AG09309 (cell line): ENCODE results near the gene BRSK1.

Experiments
- DNase-seq: peaks from one replicate; pipeline ENCODE4 v3.0.0-alpha.2; 2010; ENCODE audit warnings: low read depth
- H3K4me3 ChIP-seq: 2 replicates; pipeline ENCODE4 v1.5.1; 2011; ENCODE audit warnings: mild to moderate bottlenecking, low read depth, low read length, moderate library complexity; ENCODE audit not compliant: control insufficient read depth
- TF ChIP-seq, protein P1 (sequence below): IDR thresholded peaks from 2 replicates; pipeline ENCODE4 v1.5.1; 2011; ENCODE audit warnings: mild to moderate bottlenecking, low read depth, low read length, inconsistent platforms; ENCODE audit not compliant: insufficient read depth, control insufficient read depth; ENCODE audit errors: missing control alignments

The BRSK1 gene

GRCh38 chr19:55358943-55359908, 75.4 kb downstream of the BRSK1 start:
- TF ChIP-seq, protein P1, sequence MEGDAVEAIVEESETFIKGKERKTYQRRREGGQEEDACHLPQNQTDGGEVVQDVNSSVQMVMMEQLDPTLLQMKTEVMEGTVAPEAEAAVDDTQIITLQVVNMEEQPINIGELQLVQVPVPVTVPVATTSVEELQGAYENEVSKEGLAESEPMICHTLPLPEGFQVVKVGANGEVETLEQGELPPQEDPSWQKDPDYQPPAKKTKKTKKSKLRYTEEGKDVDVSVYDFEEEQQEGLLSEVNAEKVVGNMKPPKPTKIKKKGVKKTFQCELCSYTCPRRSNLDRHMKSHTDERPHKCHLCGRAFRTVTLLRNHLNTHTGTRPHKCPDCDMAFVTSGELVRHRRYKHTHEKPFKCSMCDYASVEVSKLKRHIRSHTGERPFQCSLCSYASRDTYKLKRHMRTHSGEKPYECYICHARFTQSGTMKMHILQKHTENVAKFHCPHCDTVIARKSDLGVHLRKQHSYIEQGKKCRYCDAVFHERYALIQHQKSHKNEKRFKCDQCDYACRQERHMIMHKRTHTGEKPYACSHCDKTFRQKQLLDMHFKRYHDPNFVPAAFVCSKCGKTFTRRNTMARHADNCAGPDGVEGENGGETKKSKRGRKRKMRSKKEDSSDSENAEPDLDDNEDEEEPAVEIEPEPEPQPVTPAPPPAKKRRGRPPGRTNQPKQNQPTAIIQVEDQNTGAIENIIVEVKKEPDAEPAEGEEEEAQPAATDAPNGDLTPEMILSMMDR: no peak
- no peak overlapping the region for H3K4me3 ChIP-seq
- DNase-seq: no peak

DNA sequence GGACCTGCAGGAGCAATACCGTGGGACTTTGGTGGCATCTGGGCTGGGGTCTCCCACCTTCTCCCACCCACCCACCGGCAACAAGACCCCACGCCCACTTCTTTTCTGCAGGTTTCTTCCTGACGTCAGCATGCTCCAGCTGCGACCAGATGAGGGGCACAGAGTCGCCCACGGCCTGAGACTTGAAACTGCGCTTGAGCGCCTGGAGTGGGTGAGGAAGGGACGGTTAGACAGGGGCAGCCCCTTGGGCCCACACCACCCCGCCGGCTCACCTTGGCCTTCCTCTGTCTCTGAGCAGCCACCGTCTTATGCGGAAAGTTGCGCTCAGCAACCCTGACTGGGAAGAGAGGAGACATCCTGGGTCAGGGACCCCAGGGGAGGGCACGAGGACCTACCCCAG, 77.1 kb downstream of the BRSK1 start:
- TF ChIP-seq, protein P1: no peak
- no peak overlapping the region for H3K4me3 ChIP-seq
- no peak for DNase-seq
